ENCODE results near the gene SPART.
"Not testable (repeated sequence)": the region's sequence is repeated elsewhere in the genome, so short reads cannot be mapped to it uniquely, and the experiment has no call there.

Gene SPART

DNA sequence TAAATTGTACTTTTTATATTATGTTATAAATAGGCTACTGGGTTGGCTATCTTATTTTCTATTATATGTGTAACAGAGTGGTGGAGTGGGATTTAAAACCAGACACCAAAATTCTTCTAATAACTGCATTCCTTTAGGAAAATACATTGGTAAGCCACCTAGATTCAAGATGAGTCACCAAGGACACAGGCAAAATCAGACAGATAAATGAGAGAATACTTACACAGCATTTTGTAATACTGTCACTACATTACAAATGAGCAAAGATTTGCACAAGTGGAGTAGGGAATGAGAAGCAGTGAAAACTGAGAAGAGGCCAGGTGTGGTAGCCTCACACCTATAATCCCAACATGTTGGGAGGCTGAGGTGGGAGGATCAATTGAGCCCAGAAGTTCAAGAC is 6.2 kb upstream of the SPART start:
- DNase-seq, result no peak

GRCh38 chr13:36347531-36348210 is 1.5 kb upstream of the SPART start:
- DNase-seq, result no peak

DNA sequence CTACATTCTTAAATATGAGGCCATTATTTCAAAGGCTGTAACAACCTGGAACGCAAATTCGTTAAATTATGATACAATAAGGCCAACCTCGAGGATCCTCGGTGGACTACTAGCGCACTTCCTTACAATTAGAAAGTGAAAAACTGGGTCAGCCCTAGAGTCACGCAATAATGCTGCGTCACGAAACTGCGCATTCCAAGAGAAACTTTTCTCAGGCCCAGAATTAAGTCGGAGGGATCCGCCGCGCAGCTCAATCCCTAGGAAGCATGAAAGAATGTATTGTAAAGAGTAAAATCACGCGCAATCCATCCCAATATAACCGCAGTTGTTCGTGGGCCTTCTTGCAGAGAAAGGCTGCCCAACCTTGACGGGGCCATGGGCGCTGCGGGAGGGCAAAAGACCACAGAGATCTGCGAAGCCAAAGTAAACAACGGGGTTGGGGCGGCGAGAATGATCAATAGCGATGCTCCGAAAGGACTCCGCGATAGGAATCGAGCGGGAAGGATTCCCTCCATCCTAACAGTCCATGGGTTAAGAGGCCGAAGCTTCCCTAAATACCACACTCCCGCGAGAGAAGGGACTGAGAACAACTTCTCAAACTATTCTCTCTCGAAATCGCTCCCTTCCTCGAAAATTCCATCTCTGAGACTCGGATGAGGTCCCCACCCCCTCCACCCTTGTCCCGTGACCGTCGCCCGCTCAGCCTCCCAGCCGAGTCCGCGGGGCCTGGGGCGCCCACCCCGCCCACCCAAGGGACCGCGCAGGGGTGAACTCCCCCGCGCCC is 564 bp downstream of the SPART start:
- DNase-seq, result peak; percentile 59

DNA sequence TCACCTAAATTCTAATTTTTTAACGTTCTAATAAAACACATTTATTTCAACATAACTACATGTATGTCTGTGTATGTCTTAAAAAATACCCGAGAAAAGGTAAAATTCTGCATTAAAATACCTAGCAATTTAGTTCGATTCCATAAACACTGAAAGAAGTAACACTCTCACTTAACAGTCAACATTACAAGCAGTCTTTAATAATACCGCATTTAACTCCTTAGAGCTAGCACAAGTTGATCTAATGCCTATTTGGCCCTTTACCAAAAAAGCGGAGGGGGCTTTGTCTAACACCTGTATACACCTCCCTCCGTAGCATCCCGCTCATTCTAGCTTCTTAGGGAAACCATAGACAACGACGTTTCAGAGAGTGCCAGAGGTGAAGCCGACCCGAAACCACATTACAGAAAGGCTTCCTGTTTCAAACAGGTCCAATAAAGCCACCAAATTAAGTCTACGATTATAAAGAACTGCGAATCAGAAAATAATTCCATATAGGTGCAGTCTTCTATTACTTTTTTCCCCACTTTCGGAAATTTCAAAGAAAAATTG is 1.2 kb downstream of the SPART start:
- no peak for DNase-seq

DNA sequence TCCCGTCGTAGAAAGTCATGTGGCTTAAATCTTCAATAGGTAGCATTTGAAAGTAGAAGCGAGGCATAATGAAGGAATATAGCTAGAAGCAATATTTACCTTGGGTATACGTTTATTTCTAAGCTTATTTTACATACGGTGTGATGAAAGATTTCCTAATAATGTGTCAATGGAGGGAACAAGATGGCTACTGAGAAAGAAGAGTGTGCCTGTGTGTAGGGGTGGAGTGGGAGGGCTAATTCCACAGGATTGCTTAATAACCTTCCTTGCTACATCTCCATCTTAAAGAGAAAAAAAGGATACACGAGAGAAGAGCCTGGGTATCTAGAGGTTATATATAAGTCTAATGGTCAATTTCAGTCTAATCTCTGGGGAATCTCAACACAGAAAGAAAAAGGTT is 2.0 kb downstream of the SPART start:
- no peak for DNase-seq

GRCh38 chr13:36343766-36344165 is 2.4 kb downstream of the SPART start:
- no peak for DNase-seq

GRCh38 chr13:36342715-36343114 is 3.5 kb downstream of the SPART start:
- DNase-seq, result no peak

DNA sequence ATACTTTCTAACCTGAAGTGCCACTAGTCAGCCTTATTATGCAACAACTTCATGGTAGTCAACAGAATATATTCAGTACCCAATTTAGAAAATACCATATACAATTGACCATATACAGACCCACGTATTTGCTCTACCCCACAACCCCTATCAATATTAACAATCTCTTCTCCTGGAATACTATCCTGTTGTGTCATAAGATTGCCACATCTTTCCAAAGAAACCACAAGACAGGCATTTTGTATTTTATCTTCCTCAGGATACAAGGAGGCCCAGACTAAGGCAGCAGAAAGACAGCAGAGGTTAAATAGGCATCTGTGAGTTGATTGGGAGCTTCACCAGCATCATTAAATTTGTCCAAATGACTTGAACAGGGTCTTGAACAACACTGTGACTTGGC is 4.5 kb downstream of the SPART start:
- no peak for DNase-seq

GRCh38 chr13:36339600-36340155 is 6.5 kb downstream of the SPART start:
- DNase-seq, result no peak

DNA sequence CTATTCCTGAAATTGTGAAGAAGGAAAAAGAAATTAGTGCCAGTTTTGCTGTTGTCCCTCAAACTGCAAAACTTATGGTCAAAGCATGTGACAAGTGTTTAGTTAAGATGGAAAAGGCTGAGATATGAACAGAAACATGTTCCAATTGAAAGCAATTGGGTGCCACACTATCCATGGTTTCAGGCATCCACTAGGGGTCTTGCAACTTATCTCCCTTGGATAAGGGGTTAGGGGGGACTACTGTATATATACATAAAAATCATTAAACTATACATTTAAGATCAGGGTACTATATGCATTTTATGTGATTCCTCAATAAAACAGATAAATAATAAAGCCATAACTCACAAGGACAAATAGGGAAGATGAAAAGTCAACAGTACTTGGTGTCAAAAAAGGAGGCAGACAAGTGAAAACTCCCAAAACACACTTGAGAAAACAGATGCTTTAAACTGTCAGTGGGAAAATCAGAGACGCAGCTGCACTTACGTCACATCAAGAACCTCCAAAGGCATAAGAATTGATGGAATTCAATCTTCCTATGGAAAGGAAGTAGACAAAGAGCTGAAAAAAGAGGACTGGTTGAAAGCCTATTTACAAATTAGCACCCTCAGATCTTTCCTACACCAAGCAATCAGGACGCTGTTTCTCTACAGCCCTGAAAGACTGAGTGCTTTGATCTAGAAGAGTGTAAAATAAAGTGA is 8.1 kb downstream of the SPART start:
- no peak for DNase-seq

- no peak for DNase-seq
Observed at GRCh38 chr13:36332986-36333385, 13.2 kb downstream of the SPART start.

DNA sequence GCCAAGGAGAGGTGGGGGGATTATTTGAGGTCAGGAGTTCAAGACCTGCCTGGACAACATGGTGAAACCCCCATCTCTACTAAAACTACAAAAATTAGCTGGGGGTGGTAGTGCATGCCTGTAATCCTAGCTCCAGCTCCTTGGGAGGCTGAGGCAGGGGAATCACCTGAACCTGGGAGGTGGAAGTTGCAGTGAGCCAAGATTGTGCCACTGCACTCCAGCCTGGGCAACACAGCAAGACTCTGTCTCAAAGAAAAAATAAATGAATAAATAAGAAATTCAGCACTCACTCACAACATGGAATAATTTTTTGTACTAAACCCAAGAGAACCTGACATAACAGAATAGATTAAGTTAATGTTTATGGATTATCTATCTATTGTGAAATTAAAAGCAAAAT is 13.9 kb downstream of the SPART start:
- DNase-seq, result not testable (repeated sequence)

GRCh38 chr13:36331280-36331679 is 14.9 kb downstream of the SPART start:
- DNase-seq, result no peak

DNA sequence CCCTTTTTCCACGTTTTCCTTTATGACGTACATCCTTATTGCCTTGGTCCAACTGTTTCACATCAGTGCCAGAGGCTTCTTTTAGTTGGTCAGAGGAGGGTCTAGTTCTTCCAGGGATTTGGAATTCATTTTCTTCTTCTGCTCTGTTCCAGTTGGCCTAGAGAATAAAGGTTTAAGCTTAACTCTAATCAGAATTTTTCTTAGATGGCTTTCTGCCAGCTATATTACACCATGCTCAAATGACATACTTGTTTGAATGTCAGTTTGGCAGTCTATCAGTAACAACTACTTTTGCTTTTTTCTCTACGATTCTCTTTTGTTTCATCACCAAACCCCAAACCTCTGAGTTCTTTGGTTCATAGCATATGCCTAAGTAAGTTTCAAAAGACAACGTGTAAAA is 16.8 kb downstream of the SPART start:
- DNase-seq, result no peak

- DNase-seq, result no peak
Observed at GRCh38 chr13:36328821-36329220, 17.4 kb downstream of the SPART start.

- no peak for DNase-seq
Observed at GRCh38 chr13:36325912-36326311, 20.3 kb downstream of the SPART start.

GRCh38 chr13:36324881-36325280 is 21.3 kb downstream of the SPART start:
- not testable (repeated sequence) for DNase-seq

DNA sequence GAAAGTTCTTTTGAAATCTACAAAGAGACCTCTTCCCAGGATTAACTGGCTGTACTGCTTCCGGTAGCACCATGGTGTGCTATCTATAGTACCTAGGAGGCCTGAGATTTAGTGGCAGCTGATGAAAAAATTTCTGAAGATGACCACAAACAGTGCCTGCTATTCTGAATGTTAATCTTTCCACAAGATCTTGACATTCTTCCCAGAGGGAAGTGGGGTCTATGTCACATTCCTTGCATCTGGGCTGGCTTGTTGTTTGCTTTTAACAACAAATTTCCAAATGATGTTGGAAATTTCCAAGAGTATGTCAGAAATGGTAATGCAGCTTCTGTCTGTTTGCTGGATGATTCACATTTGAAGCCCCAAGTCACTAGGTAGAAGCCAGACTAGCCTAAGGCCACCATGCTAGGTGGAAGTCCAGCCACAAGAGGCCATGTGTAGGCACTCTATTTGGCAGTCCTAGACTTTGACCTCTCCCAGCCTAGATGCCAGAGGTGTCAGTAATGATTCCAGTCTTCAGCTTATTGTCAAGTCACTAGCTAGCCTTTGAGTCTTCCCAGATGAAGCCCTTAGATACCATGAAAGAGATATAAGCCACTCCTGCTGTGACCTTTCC is 22.1 kb downstream of the SPART start:
- DNase-seq, result no peak

- DNase-seq, result no peak
Observed at GRCh38 chr13:36323408-36323807, 22.8 kb downstream of the SPART start.

GRCh38 chr13:36319793-36320192 is 26.4 kb downstream of the SPART start:
- DNase-seq, result not testable (repeated sequence)

GRCh38 chr13:36313047-36313969 is 32.9 kb downstream of the SPART start:
- DNase-seq, result no peak
